ENCODE results near the gene IGFBP7. TPM values are rescaled to one million over a fixed set of nuclear protein-coding genes. Genes with fewer than 3 reads are reported as not detected.

The IGFBP7 gene
- polyA plus RNA-seq, 4 donors = 651 to 699 (median 679) TPM

- DNase-seq (ENCODE audit: low read depth in 4 of 4, low spot score in 3 of 4) = no peak
Measured at GRCh38 chr4:57098415-57098814, 11.8 kb downstream of the IGFBP7 start.

GRCh38 chr4:57097711-57098110 lies 12.5 kb downstream of the IGFBP7 start:
- no peak for DNase-seq (ENCODE audit: low read depth in 4 of 4, low spot score in 3 of 4)

GRCh38 chr4:57095956-57096355 lies 14.2 kb downstream of the IGFBP7 start:
- DNase-seq (ENCODE audit: low read depth in 4 of 4, low spot score in 3 of 4) = no peak

GRCh38 chr4:57095245-57095644 lies 14.9 kb downstream of the IGFBP7 start:
- no peak for DNase-seq (ENCODE audit: low read depth in 4 of 4, low spot score in 3 of 4)

GRCh38 chr4:57094832-57095223 lies 15.4 kb downstream of the IGFBP7 start:
- DNase-seq (ENCODE audit: low read depth in 4 of 4, low spot score in 3 of 4) = no peak

- DNase-seq (ENCODE audit: low read depth in 4 of 4, low spot score in 3 of 4) = no peak
Measured at GRCh38 chr4:57093845-57094831, 16.0 kb downstream of the IGFBP7 start.

- DNase-seq (ENCODE audit: low read depth in 4 of 4, low spot score in 3 of 4) = no peak
Measured at GRCh38 chr4:57091657-57092162, 18.5 kb downstream of the IGFBP7 start.

GRCh38 chr4:57090079-57090478 lies 20.1 kb downstream of the IGFBP7 start:
- DNase-seq (ENCODE audit: low read depth in 4 of 4, low spot score in 3 of 4) = no peak

GRCh38 chr4:57089549-57089948 lies 20.6 kb downstream of the IGFBP7 start:
- DNase-seq (ENCODE audit: low read depth in 4 of 4, low spot score in 3 of 4) = no peak

- DNase-seq (ENCODE audit: low read depth in 4 of 4, low spot score in 3 of 4) = no peak
Measured at GRCh38 chr4:57086031-57086723, 24.0 kb downstream of the IGFBP7 start.

- DNase-seq (ENCODE audit: low read depth in 4 of 4, low spot score in 3 of 4) = no peak
Measured at GRCh38 chr4:57085278-57085677, 24.9 kb downstream of the IGFBP7 start.

- no peak for DNase-seq (ENCODE audit: low read depth in 4 of 4, low spot score in 3 of 4)
Measured at GRCh38 chr4:57084360-57084759, 25.8 kb downstream of the IGFBP7 start.

- no peak for DNase-seq (ENCODE audit: low read depth in 4 of 4, low spot score in 3 of 4)
Measured at GRCh38 chr4:57083090-57083489, 27.1 kb downstream of the IGFBP7 start.

- no peak for DNase-seq (ENCODE audit: low read depth in 4 of 4, low spot score in 3 of 4)
Measured at GRCh38 chr4:57081651-57082621, 28.2 kb downstream of the IGFBP7 start.

- DNase-seq (ENCODE audit: low read depth in 4 of 4, low spot score in 3 of 4) = no peak
Measured at GRCh38 chr4:57080781-57081650, 29.2 kb downstream of the IGFBP7 start.

- DNase-seq (ENCODE audit: low read depth in 4 of 4, low spot score in 3 of 4) = peak in 1 of 4 donors; percentile 72
Measured at GRCh38 chr4:57078685-57079521, 31.3 kb downstream of the IGFBP7 start.

- DNase-seq (ENCODE audit: low read depth in 4 of 4, low spot score in 3 of 4) = no peak
Measured at GRCh38 chr4:57077550-57078343, 32.4 kb downstream of the IGFBP7 start.

- DNase-seq (ENCODE audit: low read depth in 4 of 4, low spot score in 3 of 4) = no peak
Measured at GRCh38 chr4:57076646-57077045, 33.5 kb downstream of the IGFBP7 start.
